KMS-11 (cell line): ENCODE data around the gene MIF.

Experiments used
- H2AFZ ChIP-seq: fragments of 200-600 bp; sonication (generic); 2 replicates; pipeline ENCODE4 v1.6.1; 2016; ENCODE audit warnings: antibody characterized with exemption, mixed run types, low read depth
- H3K27ac ChIP-seq: fragments of 200-600 bp; sonication (generic); 2 replicates; pipeline ENCODE4 v1.6.1; 2016; ENCODE audit warnings: mild to moderate bottlenecking, mixed run types
- H3K27me3 ChIP-seq: fragments of 200-600 bp; sonication (generic); 2 replicates; pipeline ENCODE4 v1.6.1; 2017; ENCODE audit warnings: mild to moderate bottlenecking, low read depth, mixed run types, moderate library complexity; ENCODE audit not compliant: insufficient read depth
- H3K36me3 ChIP-seq: fragments of 200-600 bp; sonication (generic); 2 replicates; pipeline ENCODE4 v1.6.1; 2017; ENCODE audit warnings: mild to moderate bottlenecking, mixed run types; ENCODE audit not compliant: insufficient read depth
- H3K4me1 ChIP-seq: fragments of 200-600 bp; sonication (generic); 2 replicates; pipeline ENCODE4 v1.6.1; 2016; ENCODE audit warnings: mild to moderate bottlenecking, low read depth, mixed run types; ENCODE audit not compliant: poor library complexity, severe bottlenecking
- H3K4me2 ChIP-seq: fragments of 200-600 bp; sonication (generic); 2 replicates; pipeline ENCODE4 v1.7.0; 2016; ENCODE audit warnings: mild to moderate bottlenecking, mixed run types
- H3K4me3 ChIP-seq: fragments of 200-600 bp; sonication (generic); IDR thresholded peaks from 2 replicates; pipeline ENCODE4 v1.6.1; 2017; ENCODE audit warnings: low read depth, low read length, mixed read lengths; ENCODE audit not compliant: insufficient read depth
- H3K79me2 ChIP-seq: fragments of 200-600 bp; sonication (generic); 2 replicates; pipeline ENCODE4 v1.6.1; 2016; ENCODE audit warnings: low read depth, mixed run types; ENCODE audit not compliant: insufficient read depth
- H3K9ac ChIP-seq: fragments of 200-600 bp; sonication (generic); 2 replicates; pipeline ENCODE4 v1.6.1; 2016; ENCODE audit warnings: mild to moderate bottlenecking, mixed run types
- H4K20me1 ChIP-seq: fragments of 200-600 bp; sonication (generic); 2 replicates; pipeline ENCODE4 v1.6.1; 2016; ENCODE audit warnings: mild to moderate bottlenecking, mixed run types; ENCODE audit not compliant: insufficient read depth
- TF ChIP-seq, protein P1 (sequence below): fragments of 200-600 bp; sonication (generic); conservative IDR thresholded peaks from 2 replicates; pipeline ENCODE4 v1.6.1; 2017; ENCODE audit warnings: low read depth, mild to moderate bottlenecking, antibody characterized with exemption, low read length, moderate library complexity, mixed read lengths

The MIF gene

DNA sequence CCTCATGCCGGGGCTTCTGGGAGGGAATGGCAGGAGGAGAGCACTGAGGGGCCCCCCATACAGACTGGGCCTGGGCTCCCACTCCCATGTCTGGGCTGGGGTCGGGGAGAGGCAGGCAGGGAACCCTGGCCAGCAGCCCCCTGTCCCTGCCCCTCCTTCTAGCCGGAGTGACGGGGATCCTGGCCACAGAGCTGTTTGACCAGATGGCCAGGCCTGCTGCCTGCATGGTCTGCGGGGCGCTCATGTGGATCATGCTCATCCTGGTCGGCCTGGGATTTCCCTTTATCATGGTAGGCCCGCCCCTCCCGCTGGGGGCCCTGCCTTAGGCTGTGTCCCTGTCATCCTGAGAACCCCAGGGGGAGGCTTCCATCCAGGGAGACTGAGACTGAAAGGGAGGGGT, 10.0 kb upstream of the MIF start:
- Histone ChIP-seq H3K4me1 (no peaks in the 10 kb centered on the region), H3K79me2 (no peaks in the 10 kb centered on the region), H3K4me2 (no peak overlapping the region), H3K27ac (no peak overlapping the region), H2AFZ (no peak overlapping the region), H3K27me3 (no peaks in the 10 kb centered on the region), H3K36me3 (no peaks in the 10 kb centered on the region), H3K9ac (no peak overlapping the region), H3K4me3 (no peak overlapping the region), H4K20me1 (no peaks in the 10 kb centered on the region)
- TF ChIP-seq, protein P1, sequence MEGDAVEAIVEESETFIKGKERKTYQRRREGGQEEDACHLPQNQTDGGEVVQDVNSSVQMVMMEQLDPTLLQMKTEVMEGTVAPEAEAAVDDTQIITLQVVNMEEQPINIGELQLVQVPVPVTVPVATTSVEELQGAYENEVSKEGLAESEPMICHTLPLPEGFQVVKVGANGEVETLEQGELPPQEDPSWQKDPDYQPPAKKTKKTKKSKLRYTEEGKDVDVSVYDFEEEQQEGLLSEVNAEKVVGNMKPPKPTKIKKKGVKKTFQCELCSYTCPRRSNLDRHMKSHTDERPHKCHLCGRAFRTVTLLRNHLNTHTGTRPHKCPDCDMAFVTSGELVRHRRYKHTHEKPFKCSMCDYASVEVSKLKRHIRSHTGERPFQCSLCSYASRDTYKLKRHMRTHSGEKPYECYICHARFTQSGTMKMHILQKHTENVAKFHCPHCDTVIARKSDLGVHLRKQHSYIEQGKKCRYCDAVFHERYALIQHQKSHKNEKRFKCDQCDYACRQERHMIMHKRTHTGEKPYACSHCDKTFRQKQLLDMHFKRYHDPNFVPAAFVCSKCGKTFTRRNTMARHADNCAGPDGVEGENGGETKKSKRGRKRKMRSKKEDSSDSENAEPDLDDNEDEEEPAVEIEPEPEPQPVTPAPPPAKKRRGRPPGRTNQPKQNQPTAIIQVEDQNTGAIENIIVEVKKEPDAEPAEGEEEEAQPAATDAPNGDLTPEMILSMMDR: no peak

DNA sequence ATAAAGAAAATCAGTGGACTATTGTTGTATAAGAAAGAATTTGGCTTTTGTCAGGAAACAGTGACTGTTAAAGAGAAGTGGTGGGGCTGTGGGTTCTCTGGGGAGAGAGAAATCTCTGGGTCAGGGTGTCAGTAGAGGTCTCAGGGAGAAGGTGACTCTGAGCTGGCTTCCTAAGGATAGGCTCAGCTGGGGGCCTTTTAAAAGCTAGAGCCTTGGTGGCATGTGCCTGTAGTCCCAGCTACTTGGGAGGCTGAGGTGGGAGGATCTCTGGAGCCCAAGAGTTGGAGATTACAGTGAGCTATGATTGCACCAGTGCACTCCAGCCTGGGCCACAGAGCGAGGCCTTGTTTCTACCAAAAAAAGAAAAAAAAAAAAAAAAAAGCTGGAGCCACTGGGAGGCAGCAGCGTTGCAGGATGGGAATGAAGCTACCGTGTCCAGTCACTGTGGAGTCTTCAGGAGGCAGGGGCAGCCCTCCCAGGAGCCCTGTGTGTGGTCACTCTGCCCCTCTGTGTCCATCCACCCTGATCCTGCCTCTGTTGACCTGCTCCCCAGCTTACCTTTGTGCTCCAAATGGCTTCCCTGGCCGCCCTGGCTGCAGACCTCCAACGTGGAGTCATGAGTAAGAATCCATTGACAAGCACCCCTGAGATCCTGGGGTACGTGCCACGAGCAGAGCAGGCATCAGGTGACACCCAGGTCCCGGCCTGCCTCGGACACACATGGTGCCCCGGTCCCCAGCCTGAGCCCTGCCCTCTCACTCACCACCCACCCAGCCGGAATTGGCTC, 5.4 kb upstream of the MIF start:
- Histone ChIP-seq H3K4me1 (peaks cover 12% of the 10 kb centered on the region), H4K20me1 (no peaks in the 10 kb centered on the region), H3K27me3 (no peaks in the 10 kb centered on the region), H3K27ac (no peak overlapping the region), H3K9ac (no peak overlapping the region), H3K4me2 (no peak overlapping the region), H3K4me3 (no peak overlapping the region), H3K36me3 (no peaks in the 10 kb centered on the region), H2AFZ (no peak overlapping the region), H3K79me2 (no peaks in the 10 kb centered on the region)
- TF ChIP-seq, protein P1: no peak

DNA sequence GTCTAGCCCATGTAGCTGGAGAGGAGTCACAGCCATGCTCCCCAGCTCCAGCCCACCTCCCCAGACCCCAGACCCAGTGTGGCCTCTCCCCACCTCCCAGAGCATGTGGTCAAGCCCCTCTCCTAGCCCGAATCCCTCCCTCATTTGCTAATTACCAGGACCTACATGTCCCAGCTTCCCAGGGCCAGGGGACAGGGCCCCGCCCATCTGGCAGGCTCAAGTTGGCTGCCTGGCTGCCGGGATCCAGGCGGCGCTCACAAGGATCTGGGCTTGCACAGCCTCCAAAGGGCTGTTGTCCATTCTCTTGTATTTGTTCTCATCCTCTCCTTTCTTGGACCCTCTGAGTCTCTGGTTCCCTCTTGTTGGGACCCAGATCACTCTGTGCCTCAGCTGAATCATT, 4.6 kb upstream of the MIF start:
- no peak overlapping the region for H2AFZ ChIP-seq
- H3K4me3 ChIP-seq: no peak overlapping the region
- no peak overlapping the region for H3K9ac ChIP-seq
- peaks cover 12% of the 10 kb centered on the region for H3K4me1 ChIP-seq
- no peak overlapping the region for H3K4me2 ChIP-seq
- H3K36me3 ChIP-seq: no peaks in the 10 kb centered on the region
- peaks cover 4% of the 10 kb centered on the region; the same call in 1 of the 2 replicates for H3K79me2 ChIP-seq
- no peak overlapping the region for H3K27ac ChIP-seq
- H4K20me1 ChIP-seq: no peaks in the 10 kb centered on the region
- TF ChIP-seq, protein P1: no peak
- H3K27me3 ChIP-seq: no peaks in the 10 kb centered on the region

DNA sequence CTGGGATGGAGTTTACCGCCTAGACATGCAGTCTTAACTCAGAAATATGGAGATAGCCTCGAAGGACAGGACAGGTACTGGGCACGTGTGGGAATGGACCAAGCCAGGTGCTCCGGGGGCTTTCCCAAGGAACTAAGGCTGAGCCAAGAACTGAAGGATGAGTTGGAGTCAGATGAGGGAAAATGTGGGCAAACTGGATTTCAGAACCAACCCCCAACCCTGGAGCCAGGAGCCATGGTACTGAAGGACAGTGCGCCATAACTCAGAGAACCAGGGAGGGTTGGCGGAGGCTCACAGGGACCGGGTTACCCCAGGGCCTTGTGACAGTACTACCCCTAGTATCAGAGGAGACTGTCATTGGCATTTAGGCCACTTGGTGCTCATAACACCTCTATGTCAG, 2.5 kb upstream of the MIF start:
- no peak overlapping the region for H3K9ac ChIP-seq
- peaks cover 2% of the 10 kb centered on the region; the same call in 1 of the 2 replicates for H3K36me3 ChIP-seq
- H3K4me1 ChIP-seq: peaks cover 24% of the 10 kb centered on the region
- no peak overlapping the region for H3K27ac ChIP-seq
- peaks cover 21% of the 10 kb centered on the region for H3K79me2 ChIP-seq
- no peak overlapping the region for H2AFZ ChIP-seq
- no peak overlapping the region for H3K4me2 ChIP-seq
- TF ChIP-seq, protein P1: no peak
- no peak overlapping the region for H3K4me3 ChIP-seq
- H4K20me1 ChIP-seq: no peaks in the 10 kb centered on the region
- H3K27me3 ChIP-seq: no peaks in the 10 kb centered on the region
